ENCODE results near the gene C12orf54.
"Not testable (repeated sequence)": the region's sequence is repeated elsewhere in the genome, so short reads cannot be mapped to it uniquely, and the experiment has no call there.

C12orf54 gene

GRCh38 chr12:48482198-48482597 is at the start of gene C12orf54:
C12orf54 (plus strand) TSS chr12:48482498; CDS start chr12:48483297, 799 bp downstream.
- DNase-seq, result no peak

GRCh38 chr12:48434016-48434415 is 48.3 kb upstream of the C12orf54 start:
- DNase-seq, result not testable (repeated sequence)

- DNase-seq, result no peak
These were observed 41.2 kb upstream of the C12orf54 start for GRCh38 chr12:48441069-48441468.

GRCh38 chr12:48442179-48442847 is 40.0 kb upstream of the C12orf54 start:
- DNase-seq, result no peak

GRCh38 chr12:48445538-48445937 is 36.8 kb upstream of the C12orf54 start:
- DNase-seq, result no peak

GRCh38 chr12:48446161-48446776 is 36.0 kb upstream of the C12orf54 start:
- DNase-seq, result no peak

GRCh38 chr12:48447755-48448154 is 34.5 kb upstream of the C12orf54 start:
- DNase-seq, result no peak

GRCh38 chr12:48451372-48451771 is 30.9 kb upstream of the C12orf54 start:
- DNase-seq, result no peak

- not testable (repeated sequence) for DNase-seq
These were observed 29.3 kb upstream of the C12orf54 start for GRCh38 chr12:48452961-48453360.

- no peak for DNase-seq
These were observed 27.6 kb upstream of the C12orf54 start for GRCh38 chr12:48454667-48455066.

GRCh38 chr12:48455116-48455515 is 27.2 kb upstream of the C12orf54 start:
- no peak for DNase-seq

- no peak for DNase-seq
These were observed 23.0 kb upstream of the C12orf54 start for GRCh38 chr12:48459259-48459658.

- DNase-seq, result not testable (repeated sequence)
These were observed 13.3 kb upstream of the C12orf54 start for GRCh38 chr12:48469027-48469426.

- DNase-seq, result no peak
These were observed 10.0 kb upstream of the C12orf54 start, which contains the start of gene ANP32D for GRCh38 chr12:48472259-48472658. ANP32D (plus strand) TSS chr12:48472559; CDS start chr12:48472665, 106 bp downstream.

- no peak for DNase-seq
These were observed 9.2 kb upstream of the C12orf54 start for GRCh38 chr12:48473061-48473460.

GRCh38 chr12:48474497-48474896 is 7.8 kb upstream of the C12orf54 start:
- DNase-seq, result not testable (repeated sequence)

GRCh38 chr12:48482930-48483329 is 632 bp downstream of the C12orf54 start:
- DNase-seq, result no peak

- no peak for DNase-seq
These were observed 4.0 kb downstream of the C12orf54 start for GRCh38 chr12:48486261-48486660.

GRCh38 chr12:48486679-48487078 is 4.4 kb downstream of the C12orf54 start:
- DNase-seq, result no peak

- DNase-seq, result no peak
These were observed 6.7 kb downstream of the C12orf54 start for GRCh38 chr12:48489012-48489411.

GRCh38 chr12:48489456-48489855 is 7.2 kb downstream of the C12orf54 start:
- not testable (repeated sequence) for DNase-seq

GRCh38 chr12:48500281-48500680 is 18.0 kb downstream of the C12orf54 start:
- not testable (repeated sequence) for DNase-seq

GRCh38 chr12:48506836-48507235 is 24.5 kb downstream of the C12orf54 start:
- not testable (repeated sequence) for DNase-seq

- DNase-seq, result no peak
These were observed 26.7 kb downstream of the C12orf54 start for GRCh38 chr12:48508987-48509386.

- DNase-seq, result no peak
These were observed 27.8 kb downstream of the C12orf54 start for GRCh38 chr12:48510111-48510510.
